ENCODE measurements around the gene FRY. TPM values are rescaled to one million over a fixed set of nuclear protein-coding genes. Genes with fewer than 3 reads are reported as not detected.

Gene FRY
- total RNA-seq, 2 donors from 2014 or later = 16.4 to 33.3 TPM

GRCh38 chr13:32016631-32017030 lies 14.9 kb upstream of the FRY start:
- no peaks in the 10 kb centered on the region for H3K9me3 ChIP-seq
- H3K36me3 ChIP-seq = no peaks in the 10 kb centered on the region
- no peak overlapping the region for H3K27ac ChIP-seq
- intact Hi-C loops (cut with DNase I) = no loop called here
- no peaks in the 10 kb centered on the region for H3K4me1 ChIP-seq (replicated peaks)
- TF ChIP-seq POLR2AphosphoS5 (IDR thresholded peaks at IDR 0.05) (no peak), POLR2A (IDR thresholded peaks at IDR 0.05) (no peak), CTCF (IDR thresholded peaks at IDR 0.05) (no peak)
- DNase-seq (ENCODE audit: low spot score) = no peak
- H3K4me3 ChIP-seq = no peak overlapping the region
- 90% methylated on average over 4 of the region's 4 CpGs for WGBS
- H3K27me3 ChIP-seq (replicated peaks; ENCODE audit: insufficient read depth) = no peaks in the 10 kb centered on the region

DNA sequence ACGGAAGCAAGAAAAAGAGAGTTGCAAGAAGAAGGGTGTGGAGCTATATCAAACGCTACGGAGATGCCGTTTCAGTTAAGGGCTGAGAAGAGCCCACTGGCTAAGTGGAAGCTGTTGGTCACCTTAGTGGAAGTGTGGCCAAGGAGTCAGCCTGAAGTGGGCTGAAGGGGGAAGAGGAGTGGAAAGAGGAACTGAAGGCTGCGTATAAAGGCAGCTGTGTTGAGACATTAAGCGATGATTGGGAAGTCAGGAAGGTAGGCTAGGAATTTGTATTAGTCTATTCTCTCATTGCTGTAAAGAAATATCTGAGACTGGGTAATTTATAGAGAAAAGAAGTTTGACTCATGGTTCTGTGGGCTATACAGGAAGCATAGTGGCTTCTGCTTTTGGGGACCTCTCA lies 14.1 kb upstream of the FRY start:
- H3K36me3 ChIP-seq = no peaks in the 10 kb centered on the region
- 88% methylated on average over 6 of the region's 6 CpGs for WGBS
- TF ChIP-seq POLR2A (IDR thresholded peaks at IDR 0.05) (no peak), CTCF (IDR thresholded peaks at IDR 0.05) (no peak), POLR2AphosphoS5 (IDR thresholded peaks at IDR 0.05) (no peak)
- H3K27ac ChIP-seq = no peak overlapping the region
- no peaks in the 10 kb centered on the region for H3K4me1 ChIP-seq (replicated peaks)
- no peak overlapping the region for H3K4me3 ChIP-seq
- intact Hi-C loops (cut with DNase I) = no loop called here
- H3K27me3 ChIP-seq (replicated peaks; ENCODE audit: insufficient read depth) = no peaks in the 10 kb centered on the region
- H3K9me3 ChIP-seq = no peaks in the 10 kb centered on the region
- DNase-seq (ENCODE audit: low spot score) = no peak

DNA sequence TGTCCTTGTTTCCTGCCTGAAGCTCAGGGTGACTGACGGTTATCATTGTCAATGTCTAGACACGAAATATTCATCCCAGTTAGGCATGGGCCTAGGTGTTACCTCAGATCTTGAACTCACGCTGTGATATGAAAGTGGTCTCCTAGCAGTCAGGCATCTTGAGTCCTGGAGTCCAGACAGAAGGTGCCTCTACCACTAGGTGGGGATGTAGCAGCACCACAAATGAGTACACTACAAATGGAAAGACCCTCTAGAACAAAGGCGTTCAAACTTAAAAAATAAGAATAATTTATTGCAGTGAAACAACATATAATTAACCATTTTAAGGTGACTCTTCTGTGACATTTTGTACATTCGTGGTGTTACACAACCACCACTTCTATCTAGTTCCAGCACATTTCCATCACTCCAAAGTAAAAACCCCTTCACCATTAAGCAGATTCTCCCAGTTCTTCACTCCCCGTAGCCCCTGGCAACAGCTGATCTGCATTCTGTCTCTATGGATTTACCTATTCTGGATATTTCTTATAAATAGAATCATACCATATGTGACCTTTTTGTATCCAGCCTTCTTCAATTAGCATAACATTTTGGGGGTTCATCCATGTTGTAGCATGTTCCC lies 11.9 kb upstream of the FRY start:
- Histone ChIP-seq H3K9me3 (no peaks in the 10 kb centered on the region), H3K4me3 (no peak overlapping the region), H3K27ac (no peak overlapping the region), H3K4me1 (replicated peaks) (no peaks in the 10 kb centered on the region), H3K27me3 (replicated peaks; ENCODE audit: insufficient read depth) (no peaks in the 10 kb centered on the region), H3K36me3 (no peaks in the 10 kb centered on the region)
- peak; percentile 10 for DNase-seq (ENCODE audit: low spot score)
- intact Hi-C loops (cut with DNase I) = no loop called here
- 42% methylated on average over 6 of the region's 6 CpGs for WGBS
- TF ChIP-seq POLR2AphosphoS5 (IDR thresholded peaks at IDR 0.05) (no peak), POLR2A (IDR thresholded peaks at IDR 0.05) (no peak), CTCF (IDR thresholded peaks at IDR 0.05) (peak in 3 of 4 experiments; percentile 54 to 57 (median 55))

DNA sequence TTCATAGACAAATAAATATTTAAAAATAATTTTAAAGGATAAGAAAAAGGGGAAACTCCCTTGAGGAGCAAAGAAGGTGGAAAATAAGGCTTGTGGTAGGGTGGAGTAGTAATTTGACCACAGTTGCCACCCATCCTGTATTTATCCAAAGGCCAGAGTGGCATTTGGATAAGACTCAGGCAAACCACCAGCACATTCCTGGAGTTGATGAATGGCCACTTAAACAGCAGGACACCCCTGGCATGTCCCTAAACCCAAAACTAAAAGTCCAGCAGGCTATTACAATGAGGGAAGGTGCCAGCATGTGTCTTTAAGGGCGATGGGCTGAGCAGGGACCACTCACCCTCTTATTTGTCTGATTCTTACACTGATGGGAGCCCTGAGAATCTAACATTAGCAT lies 9.8 kb upstream of the FRY start:
- Histone ChIP-seq H3K36me3 (no peaks in the 10 kb centered on the region), H3K4me1 (replicated peaks) (no peaks in the 10 kb centered on the region), H3K4me3 (no peak overlapping the region), H3K27me3 (replicated peaks; ENCODE audit: insufficient read depth) (no peaks in the 10 kb centered on the region), H3K9me3 (no peaks in the 10 kb centered on the region), H3K27ac (no peak overlapping the region)
- 100% methylated on average over 1 of the region's 1 CpG for WGBS
- TF ChIP-seq POLR2AphosphoS5 (IDR thresholded peaks at IDR 0.05) (no peak), POLR2A (IDR thresholded peaks at IDR 0.05) (no peak), CTCF (IDR thresholded peaks at IDR 0.05) (no peak)
- no peak for DNase-seq (ENCODE audit: low spot score)
- intact Hi-C loops (cut with DNase I) = loop anchor here (2.0 kb wide), 1 partner anchor 289 kb away; no protein-coding TSS in a partner anchor

GRCh38 chr13:32022311-32022710 lies 9.3 kb upstream of the FRY start:
- H3K4me1 ChIP-seq (replicated peaks) = no peaks in the 10 kb centered on the region
- H3K9me3 ChIP-seq = no peaks in the 10 kb centered on the region
- no peak overlapping the region for H3K27ac ChIP-seq
- whole genome bisulfite sequencing = 73% methylated on average over 4 of the region's 4 CpGs
- H3K4me3 ChIP-seq = no peak overlapping the region
- no peaks in the 10 kb centered on the region for H3K36me3 ChIP-seq
- H3K27me3 ChIP-seq (replicated peaks; ENCODE audit: insufficient read depth) = no peaks in the 10 kb centered on the region
- no peak for DNase-seq (ENCODE audit: low spot score)
- no peak for TF ChIP-seq POLR2AphosphoS5 (IDR thresholded peaks at IDR 0.05)
- TF ChIP-seq CTCF (IDR thresholded peaks at IDR 0.05) = no peak
- no peak for TF ChIP-seq POLR2A (IDR thresholded peaks at IDR 0.05)
- intact Hi-C loops (cut with DNase I) = loop anchor here (2.0 kb wide), 1 partner anchor 288 kb away; no protein-coding TSS in a partner anchor
